Prostate gland (tissue), 2 donors: ENCODE results near the gene IRX5.

ENCODE experiments used
- CTCF ChIP-seq, 4 experiments: fragments of 200-600 bp in 2 of 4; fragments of 450-650 bp in 2 of 4; sonication (generic) in 2 of 4; IDR thresholded peaks; 1 replicate in 3 of 4; 2 replicates in 1 of 4; pipeline ENCODE4 v1.5.1; 2016 to 2019; ENCODE audit warnings: antibody characterized with exemption in 4 of 4, mild to moderate bottlenecking in 2 of 4, moderate library complexity in 2 of 4
- POLR2A ChIP-seq: fragments of 450-650 bp; IDR thresholded peaks from one replicate; pipeline ENCODE4 v1.6.1; 2016; ENCODE audit warnings: antibody characterized with exemption, mild to moderate bottlenecking
- POLR2AphosphoS5 ChIP-seq: sonication (generic); formaldehyde crosslinking; IDR thresholded peaks from one replicate; pipeline ENCODE4 v1.6.1; 2017; ENCODE audit warnings: antibody characterized with exemption

GRCh38 chr16:54930005-54930868 is at the start of gene IRX5:
- TF ChIP-seq POLR2AphosphoS5, result peak; percentile 85
- TF ChIP-seq CTCF (IDR thresholded peaks at IDR 0.05), result peak in 2 of 4 experiments; percentile 47 to 63
- peak; percentile 91 for TF ChIP-seq POLR2A
